Heart left ventricle (tissue), 16 donors: Measurements from ENCODE around the gene PKNOX2. TPM values are rescaled to one million over a fixed set of nuclear protein-coding genes. Genes with fewer than 3 reads are reported as not detected.

Source experiments
- ATAC-seq, 4 donors: fragments of 200-7000 bp; cut with Tn5 transposase; one replicate each; pipeline ENCODE4 v1.9.1; 2020 to 2022; ENCODE audit warnings: moderate library complexity in 4 of 4, mild to moderate bottlenecking in 3 of 4, moderate number of reproducible peaks in 1 of 4
- DNase-seq, 5 donors: peaks; one replicate each; pipeline ENCODE4 v3.0.0-alpha.2; 2020
- H3K27ac ChIP-seq, 12 donors: fragments of 200-600 bp; sonication (generic) in 4 of 12; one replicate each; pipeline versions ENCODE4 v1.5.0 to v1.8.0; 2016 to 2022; ENCODE audit warnings: mild to moderate bottlenecking in 2 of 12
- H3K27me3 ChIP-seq, 9 donors: fragments of 200-600 bp; sonication (generic) in 2 of 9; one replicate each; pipeline versions ENCODE4 v1.5.1 to v1.8.0; 2016 to 2022; ENCODE audit warnings: mild to moderate bottlenecking in 3 of 9
- H3K36me3 ChIP-seq, 9 donors: fragments of 200-600 bp; sonication (generic) in 2 of 9; one replicate each; pipeline versions ENCODE4 v1.5.0 to v1.8.0; 2018 to 2022; ENCODE audit warnings: mild to moderate bottlenecking in 2 of 9
- H3K4me1 ChIP-seq, 12 donors: fragments of 200-600 bp; sonication (generic) in 4 of 12; one replicate each; pipeline versions ENCODE4 v1.5.0 to v1.8.0; 2016 to 2022; ENCODE audit warnings: mild to moderate bottlenecking in 3 of 12
- H3K4me3 ChIP-seq, 12 donors: fragments of 200-600 bp; sonication (generic) in 4 of 12; one replicate each; pipeline versions ENCODE4 v1.5.0 to v1.8.0; 2017 to 2022; ENCODE audit warnings: mild to moderate bottlenecking in 9 of 12, moderate library complexity in 4 of 12
- H3K9me3 ChIP-seq, 12 donors: fragments of 200-600 bp; sonication (generic) in 4 of 12; one replicate each; pipeline versions ENCODE4 v1.5.0 to v1.8.0; 2016 to 2022; ENCODE audit warnings: mild to moderate bottlenecking in 1 of 12
- POLR2A ChIP-seq, 2 donors: fragments of 450-650 bp; IDR thresholded peaks; one replicate each; pipeline ENCODE4 v1.6.1; 2017; ENCODE audit warnings: antibody characterized with exemption in 2 of 2, mild to moderate bottlenecking in 2 of 2, moderate library complexity in 2 of 2
- WGBS, 4 donors: extraction: QIAGEN DNeasy Blood & Tissue Kit in 2 of 4; methylation state at CpG; one replicate each; pipeline versions ENCODE4 v1.1.5 to v1.1.7; 2013 to 2018; 5-methylcytosine and 5-hydroxymethylcytosine counted together
- intact Hi-C, 10 donors: fragments of 100-400 bp; cut with DNase I; formaldehyde crosslinking; loops; one replicate each; pipeline versions ENCODE4 v1.11.1 to v1.14.2; 2022
- polyA plus RNA-seq, 2 donors: library from polyadenylated mRNA; stranded (reverse); fragments of 200-250 nt; gene quantifications; one replicate each; pipeline ENCODE4 v1.2.3, GENCODE V29; 2013
- total RNA-seq, 9 donors: library from RNA; depleted of rRNA in 2 of 9; stranded (reverse); fragments of >200 nt in 2 of 9; fragmentation: NEBNext Ultra II Directional in 3 of 9; extraction: Animal tissue kit (Norgen Biotek cat#: 25700) in 3 of 9; gene quantifications; one replicate each; pipeline versions ENCODE4 v1.1.0 to v1.2.4, GENCODE V29; 2016 to 2023
- TF ChIP-seq, protein P1 (sequence below), 12 donors: fragments of 200-600 bp; sonication (generic) in 4 of 12; IDR thresholded peaks; one replicate each; pipeline versions ENCODE4 v1.5.0 to v1.8.0; 2018 to 2022; ENCODE audit warnings: antibody characterized with exemption in 12 of 12, mild to moderate bottlenecking in 5 of 12
- donor health status: ischemic (EF 13 %, LVEDD 7.1; RV severe dilation, severe dysfunction).
- donor health status: healthy with polysubstance abuse.
- donor health status: DM: no; HTN: yes; CAD: no.
- donor health status: DM: no; HTN: no; CAD: no.
- donor health status: ischemic (EF 25% LVEDD 6.9; RV normal size, moderate dysfunction).
- donor health status: ischemic (EF 25% LVEDD 5.7; RV mildly dilated, moderate dysfunction).
- donor health status: healthy.
- donor health status: DM: yes; HTN: yes; CAD: no.
- donor health status: ischemic (EF 35%, LVEDD 5.7; RV mildly dilated, moderate dysfunction).
- donor health status: nonischemic (EF 11% LVEDD 7.7; RV severe dilation, severe dysfunction).
- donor health status: DM: yes; HTN: yes; CAD: no.
- donor health status: PGD.
- donor health status: ischemic (EF 29% LVEDD 5.4; RV normal size, mild dysfunction).
- donor health status: nonischemic (EF 23%, LVEDD 6.1; RV moderate dilation, normal function).

The PKNOX2 gene
- total and polyA plus RNA-seq, 11 donors, result 3.1 to 9.4 (median 4.5) TPM

DNA sequence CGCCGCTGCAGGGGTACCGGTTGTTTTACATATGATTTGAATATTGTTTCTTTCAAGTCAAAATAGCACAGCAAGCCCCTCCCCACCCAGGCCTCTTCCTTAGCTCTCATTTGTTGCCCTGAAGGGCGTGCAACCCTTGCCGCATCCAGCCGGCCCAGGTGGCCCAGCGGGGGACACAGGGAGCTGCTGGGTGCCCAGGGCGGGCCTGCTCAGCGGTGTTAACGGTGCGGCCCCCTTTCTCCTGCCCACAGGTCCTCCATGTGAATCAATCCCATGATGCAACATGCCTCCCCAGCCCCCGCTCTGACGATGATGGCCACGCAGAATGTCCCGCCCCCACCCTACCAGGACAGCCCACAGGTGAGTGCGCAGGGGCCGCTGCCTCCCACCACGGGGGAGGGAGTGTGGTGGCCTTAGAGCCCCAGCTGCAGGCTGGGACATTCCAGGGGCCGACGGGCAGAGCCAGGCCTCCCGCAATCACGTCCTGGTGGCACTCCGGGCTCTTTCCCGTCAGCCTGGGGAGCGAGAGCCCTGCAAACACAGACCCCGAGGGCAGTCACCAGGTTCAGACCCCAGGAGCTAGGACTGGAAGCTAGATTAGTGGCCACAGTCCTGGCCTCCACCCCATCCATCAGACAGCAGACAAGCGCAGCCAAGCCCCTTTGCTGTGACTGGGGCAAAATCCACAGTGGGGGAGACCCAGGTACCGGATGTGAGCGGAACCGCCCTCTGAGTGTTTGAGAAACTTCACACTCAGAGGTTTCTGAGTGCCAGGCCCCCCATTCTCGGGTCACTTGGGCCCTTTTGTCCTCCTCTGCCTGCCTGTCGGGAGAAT is 186.7 kb downstream of the PKNOX2 start:
- DNase-seq (no peak), ATAC-seq (no peak)
- H3K36me3 ChIP-seq, result peaks cover 0 to 3% (median 0%) of the 10 kb centered on the region in 9 donors
- H3K4me3 ChIP-seq, result no peak overlapping the region
- intact Hi-C loops, result loop anchor here in 1 of 10 donors (5.0 kb wide), 1 partner anchor 51 kb away; no protein-coding TSS in a partner anchor
- TF ChIP-seq, protein P1, sequence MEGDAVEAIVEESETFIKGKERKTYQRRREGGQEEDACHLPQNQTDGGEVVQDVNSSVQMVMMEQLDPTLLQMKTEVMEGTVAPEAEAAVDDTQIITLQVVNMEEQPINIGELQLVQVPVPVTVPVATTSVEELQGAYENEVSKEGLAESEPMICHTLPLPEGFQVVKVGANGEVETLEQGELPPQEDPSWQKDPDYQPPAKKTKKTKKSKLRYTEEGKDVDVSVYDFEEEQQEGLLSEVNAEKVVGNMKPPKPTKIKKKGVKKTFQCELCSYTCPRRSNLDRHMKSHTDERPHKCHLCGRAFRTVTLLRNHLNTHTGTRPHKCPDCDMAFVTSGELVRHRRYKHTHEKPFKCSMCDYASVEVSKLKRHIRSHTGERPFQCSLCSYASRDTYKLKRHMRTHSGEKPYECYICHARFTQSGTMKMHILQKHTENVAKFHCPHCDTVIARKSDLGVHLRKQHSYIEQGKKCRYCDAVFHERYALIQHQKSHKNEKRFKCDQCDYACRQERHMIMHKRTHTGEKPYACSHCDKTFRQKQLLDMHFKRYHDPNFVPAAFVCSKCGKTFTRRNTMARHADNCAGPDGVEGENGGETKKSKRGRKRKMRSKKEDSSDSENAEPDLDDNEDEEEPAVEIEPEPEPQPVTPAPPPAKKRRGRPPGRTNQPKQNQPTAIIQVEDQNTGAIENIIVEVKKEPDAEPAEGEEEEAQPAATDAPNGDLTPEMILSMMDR (IDR thresholded peaks at IDR 0.05), result no peak
- TF ChIP-seq POLR2A (IDR thresholded peaks at IDR 0.05), result no peak
- no peak overlapping the region for H3K27ac ChIP-seq
- WGBS, 4 donors, result 79 to 90% (median 80%) methylated on average over 20 to 32 of the region's 32 CpGs
- no peaks in the 10 kb centered on the region for H3K27me3 ChIP-seq
- H3K4me1 ChIP-seq, result peaks cover 0 to 17% (median 4%) of the 10 kb centered on the region in 12 donors
- no peaks in the 10 kb centered on the region for H3K9me3 ChIP-seq

DNA sequence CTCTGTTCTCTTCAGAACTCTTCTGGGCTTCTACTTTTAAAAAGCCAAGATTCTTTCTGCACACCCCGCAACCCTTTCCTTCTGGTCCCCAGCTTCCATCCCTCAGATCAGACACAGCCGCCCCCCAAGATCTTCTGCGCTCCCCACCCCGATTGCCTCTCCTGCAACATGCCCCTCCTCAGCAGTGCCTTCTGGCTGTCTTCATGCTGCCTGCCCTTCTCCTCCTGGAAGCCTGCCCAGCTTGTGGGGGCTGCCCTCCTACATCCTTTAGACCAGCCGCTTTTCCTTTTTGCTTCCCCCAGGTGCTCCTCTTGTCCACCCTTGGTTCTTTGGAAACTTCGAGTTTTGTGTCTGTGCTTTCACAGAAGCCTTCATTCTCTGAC is 187.3 kb downstream of the PKNOX2 start:
- no peak for ATAC-seq
- intact Hi-C loops, result loop anchor here in 2 of 10 donors (1.0 to 5.0 kb wide), 2 partner anchors 19 to 50 kb away; no protein-coding TSS in a partner anchor

DNA sequence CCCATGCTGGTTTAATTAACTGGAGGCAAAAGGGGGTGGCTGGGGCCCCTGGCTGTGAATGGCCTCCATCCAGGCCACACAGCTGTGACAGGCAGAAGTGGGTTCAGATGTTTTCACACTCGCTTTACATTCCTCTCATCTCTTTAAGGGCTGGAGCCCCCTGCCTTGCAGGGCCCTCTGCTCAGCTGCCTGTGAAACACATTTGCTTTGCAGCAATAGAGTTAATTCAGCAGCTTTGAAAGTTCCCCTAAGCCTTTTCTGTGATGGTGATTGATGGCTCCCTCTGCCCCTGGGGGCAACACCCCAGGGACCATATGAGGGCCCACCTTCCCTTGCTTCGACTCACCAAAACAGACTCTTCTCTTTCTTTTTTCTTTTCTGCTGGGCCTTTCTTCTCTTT is 192.2 kb downstream of the PKNOX2 start:
- Histone ChIP-seq H3K27ac (no peak overlapping the region), H3K36me3 (peaks cover 0 to 3% (median 0%) of the 10 kb centered on the region in 9 donors), H3K9me3 (no peaks in the 10 kb centered on the region), H3K4me1 (peaks cover 0 to 3% (median 0%) of the 10 kb centered on the region in 12 donors), H3K27me3 (no peaks in the 10 kb centered on the region), H3K4me3 (no peak overlapping the region)
- no peak for ATAC-seq
- no peak for TF ChIP-seq POLR2A (IDR thresholded peaks at IDR 0.05)
- TF ChIP-seq, protein P1 (IDR thresholded peaks at IDR 0.05), result no peak
- intact Hi-C loops, result no loop called here
- WGBS, 4 donors, result 67 to 80% (median 72%) methylated on average over 2 of the region's 2 CpGs
- DNase-seq, result no peak

More for the DNA sequence above, 187.3 kb downstream of the PKNOX2 start:
- Histone ChIP-seq H3K9me3 (no peaks in the 10 kb centered on the region), H3K4me3 (no peak overlapping the region), H3K27me3 (no peaks in the 10 kb centered on the region), H3K27ac (no peak overlapping the region), H3K4me1 (peaks cover 0 to 11% (median 2%) of the 10 kb centered on the region in 12 donors), H3K36me3 (peaks cover 0 to 3% (median 0%) of the 10 kb centered on the region in 9 donors)
- TF ChIP-seq POLR2A (IDR thresholded peaks at IDR 0.05), result no peak
- TF ChIP-seq, protein P1 (IDR thresholded peaks at IDR 0.05), result no peak
- no peak for DNase-seq
- WGBS, 4 donors, result 84 to 88% (median 86%) methylated on average over 6 of the region's 6 CpGs

DNA sequence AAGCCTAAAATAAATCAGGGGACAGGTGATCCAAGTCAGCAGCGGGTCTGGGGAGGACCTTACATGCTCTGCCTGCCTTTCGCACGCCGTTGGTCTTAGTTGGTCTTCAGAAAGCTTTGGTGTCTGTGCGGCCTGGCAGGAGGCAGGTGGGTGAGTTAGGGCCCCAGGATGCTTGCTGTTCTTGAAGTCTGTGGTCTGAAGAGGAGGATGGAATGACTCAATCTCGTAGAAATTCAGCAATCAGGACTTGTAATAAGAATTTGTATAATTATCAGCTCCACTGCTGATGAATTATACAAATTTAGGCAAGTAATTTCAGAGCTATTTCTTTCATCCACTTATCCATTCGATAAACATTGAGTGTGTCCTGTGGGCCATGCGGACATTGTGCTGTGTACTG is 193.0 kb downstream of the PKNOX2 start:
- H3K36me3 ChIP-seq, result peaks cover 0 to 2% (median 0%) of the 10 kb centered on the region in 9 donors
- H3K4me3 ChIP-seq, result no peak overlapping the region
- no peak overlapping the region for H3K27ac ChIP-seq
- no peaks in the 10 kb centered on the region for H3K27me3 ChIP-seq
- DNase-seq, result no peak
- ATAC-seq, result no peak
- H3K9me3 ChIP-seq, result no peaks in the 10 kb centered on the region
- intact Hi-C loops, result no loop called here
- 89 to 94% (median 92%) methylated on average over 8 of the region's 8 CpGs for WGBS, 4 donors
- peaks cover 0 to 3% (median 0%) of the 10 kb centered on the region in 12 donors for H3K4me1 ChIP-seq
- no peak for TF ChIP-seq POLR2A (IDR thresholded peaks at IDR 0.05)
- TF ChIP-seq, protein P1 (IDR thresholded peaks at IDR 0.05), result no peak
